Measurements from ENCODE around the gene SMARCA4.

Gene SMARCA4

GRCh38 chr19:11007962-11008532 is 47.2 kb downstream of the SMARCA4 start:
- no peak for DNase-seq (ENCODE audit: low spot score)
- no peak for TF ChIP-seq CTCF (IDR thresholded peaks at IDR 0.05; ENCODE audit: extremely low read depth, missing control alignments)

- no peak for DNase-seq (ENCODE audit: low spot score)
- TF ChIP-seq CTCF (IDR thresholded peaks at IDR 0.05; ENCODE audit: extremely low read depth, missing control alignments): no peak
Measured at GRCh38 chr19:11010041-11010440, 49.2 kb downstream of the SMARCA4 start.

- no peak for TF ChIP-seq CTCF (IDR thresholded peaks at IDR 0.05; ENCODE audit: extremely low read depth, missing control alignments)
Measured at GRCh38 chr19:11012507-11012906, 51.7 kb downstream of the SMARCA4 start.

GRCh38 chr19:11013771-11014170 is 52.9 kb downstream of the SMARCA4 start:
- TF ChIP-seq CTCF (IDR thresholded peaks at IDR 0.05; ENCODE audit: extremely low read depth, missing control alignments): no peak
- DNase-seq (ENCODE audit: low spot score): no peak

More at GRCh38 chr19:11012507-11012906, 51.7 kb downstream of the SMARCA4 start:
- DNase-seq (ENCODE audit: low spot score): no peak

- no peak for TF ChIP-seq CTCF (IDR thresholded peaks at IDR 0.05; ENCODE audit: extremely low read depth, missing control alignments)
- no peak for DNase-seq (ENCODE audit: low spot score)
Measured at GRCh38 chr19:11014403-11014911, 53.6 kb downstream of the SMARCA4 start.

- no peak for DNase-seq (ENCODE audit: low spot score)
- no peak for TF ChIP-seq CTCF (IDR thresholded peaks at IDR 0.05; ENCODE audit: extremely low read depth, missing control alignments)
Measured at GRCh38 chr19:11016631-11017030, 55.8 kb downstream of the SMARCA4 start.

GRCh38 chr19:11017275-11018035 is 56.6 kb downstream of the SMARCA4 start:
- no peak for DNase-seq (ENCODE audit: low spot score)
- no peak for TF ChIP-seq CTCF (IDR thresholded peaks at IDR 0.05; ENCODE audit: extremely low read depth, missing control alignments)
